Activated effector memory CD4-positive, alpha-beta T cell treated with anti-CD3 and anti-CD28 coated beads, Interleukin-2, amount 50 U/mL, for 16 hours (primary cell): Measurements from ENCODE around the gene PDCD11.
A peak's percentile ranks its signal among the peaks of the same experiment; 100 is the strongest.

Experiments used
- DNase-seq: peaks from one replicate; pipeline ENCODE4 v3.0.0-alpha.2; 2020

Gene PDCD11

GRCh38 chr10:103450201-103450695 is 53.8 kb downstream of the PDCD11 start:
- no peak for DNase-seq

- peak; percentile 82 for DNase-seq
Observed at GRCh38 chr10:103451091-103451813, 54.8 kb downstream of the PDCD11 start.

- peak; percentile 86 for DNase-seq
Observed at GRCh38 chr10:103451831-103452505, 55.5 kb downstream of the PDCD11 start, which contains the start of gene CALHM2. Gene CALHM2 (minus strand): TSS chr10:103452370. CDS start chr10:103449941, 2,429 bp downstream.

- DNase-seq = no peak
Observed at GRCh38 chr10:103452506-103453230, 56.2 kb downstream of the PDCD11 start.

- no peak for DNase-seq
Observed at GRCh38 chr10:103454026-103454425, 57.6 kb downstream of the PDCD11 start.

GRCh38 chr10:103455235-103455634 is 58.8 kb downstream of the PDCD11 start:
- DNase-seq = no peak

- DNase-seq = no peak
Observed at GRCh38 chr10:103456074-103456660, 59.7 kb downstream of the PDCD11 start.

GRCh38 chr10:103457176-103457712 is 60.8 kb downstream of the PDCD11 start:
- no peak for DNase-seq

GRCh38 chr10:103457896-103458583 is 61.6 kb downstream of the PDCD11 start:
- DNase-seq = no peak

GRCh38 chr10:103458720-103459119 is 62.3 kb downstream of the PDCD11 start, which contains the start of gene CALHM1:
Gene CALHM1 (minus strand): TSS chr10:103458900. CDS start chr10:103458751, 149 bp downstream.
- no peak for DNase-seq

GRCh38 chr10:103459615-103460014 is 63.2 kb downstream of the PDCD11 start:
- DNase-seq = no peak

- DNase-seq = no peak
Observed at GRCh38 chr10:103463499-103463898, 67.1 kb downstream of the PDCD11 start.

- no peak for DNase-seq
Observed at GRCh38 chr10:103465411-103466179, 69.2 kb downstream of the PDCD11 start.

- no peak for DNase-seq
Observed at GRCh38 chr10:103466734-103467133, 70.3 kb downstream of the PDCD11 start.

GRCh38 chr10:103467406-103467805 is 71.0 kb downstream of the PDCD11 start:
- no peak for DNase-seq

- no peak for DNase-seq
Observed at GRCh38 chr10:103469201-103469600, 72.8 kb downstream of the PDCD11 start.

- DNase-seq = peak; percentile 84
Observed at GRCh38 chr10:103470761-103471653, 74.6 kb downstream of the PDCD11 start.

GRCh38 chr10:103472005-103472404 is 75.6 kb downstream of the PDCD11 start:
- DNase-seq = no peak

- no peak for DNase-seq
Observed at GRCh38 chr10:103473261-103473671, 76.8 kb downstream of the PDCD11 start.

- no peak for DNase-seq
Observed at GRCh38 chr10:103474077-103474476, 77.7 kb downstream of the PDCD11 start.
